ENCODE measurements around the gene DNAI1.

Gene DNAI1

GRCh38 chr9:34559624-34560455 is 101.2 kb downstream of the DNAI1 start:
- H3K36me3 Mint-ChIP-seq = no peaks in the 10 kb centered on the region
- H3K27ac Mint-ChIP-seq = no peak overlapping the region
- no peaks in the 10 kb centered on the region for H3K4me1 Mint-ChIP-seq
- H3K27me3 Mint-ChIP-seq = peaks cover 66% of the 10 kb centered on the region
- H3K9me3 Mint-ChIP-seq = no peaks in the 10 kb centered on the region
- H3K4me3 Mint-ChIP-seq = no peak overlapping the region
- DNase-seq = no peak
- CTCF ChIA-PET = interaction anchor here (1.3 kb wide), 1 partner anchor 45 kb away, joined by 3 read pairs; no protein-coding TSS in a partner anchor

- CTCF ChIA-PET = interaction anchor here (1.0 to 2.2 kb wide), 3 partner anchors 13 to 44 kb away, joined by 3 to 7 read pairs (median 3); no protein-coding TSS in a partner anchor
- H3K27ac Mint-ChIP-seq = no peak overlapping the region
- no peaks in the 10 kb centered on the region for H3K9me3 Mint-ChIP-seq
Measured at GRCh38 chr9:34560599-34561214, 102.1 kb downstream of the DNAI1 start.

GRCh38 chr9:34562135-34562745 is 103.6 kb downstream of the DNAI1 start:
- H3K36me3 Mint-ChIP-seq = no peaks in the 10 kb centered on the region
- CTCF ChIA-PET = interaction anchor here (1.5 to 2.5 kb wide), 5 partner anchors 17 to 41 kb away, joined by 3 to 9 read pairs (median 7); no protein-coding TSS in a partner anchor
- no peaks in the 10 kb centered on the region for H3K4me1 Mint-ChIP-seq
- H3K27me3 Mint-ChIP-seq = peaks cover 73% of the 10 kb centered on the region
- no peak overlapping the region for H3K4me3 Mint-ChIP-seq
- H3K27ac Mint-ChIP-seq = no peak overlapping the region
- DNase-seq = peak; percentile 44
- H3K9me3 Mint-ChIP-seq = no peaks in the 10 kb centered on the region

More at GRCh38 chr9:34560599-34561214, 102.1 kb downstream of the DNAI1 start:
- peaks cover 68% of the 10 kb centered on the region for H3K27me3 Mint-ChIP-seq
- H3K4me3 Mint-ChIP-seq = no peak overlapping the region
- no peak for DNase-seq
- no peaks in the 10 kb centered on the region for H3K4me1 Mint-ChIP-seq
- no peaks in the 10 kb centered on the region for H3K36me3 Mint-ChIP-seq

GRCh38 chr9:34563262-34563661 is 104.7 kb downstream of the DNAI1 start:
- CTCF ChIA-PET = interaction anchor here (0.9 to 2.5 kb wide), 5 partner anchors 16 to 53 kb away, joined by 3 to 9 read pairs (median 7); no protein-coding TSS in a partner anchor
- H3K4me3 Mint-ChIP-seq = no peak overlapping the region
- H3K27ac Mint-ChIP-seq = no peak overlapping the region
- H3K27me3 Mint-ChIP-seq = peaks cover 67% of the 10 kb centered on the region
- H3K9me3 Mint-ChIP-seq = no peaks in the 10 kb centered on the region
- H3K36me3 Mint-ChIP-seq = no peaks in the 10 kb centered on the region
- H3K4me1 Mint-ChIP-seq = no peaks in the 10 kb centered on the region
- no peak for DNase-seq

- Mint-ChIP-seq H3K36me3 (no peaks in the 10 kb centered on the region), H3K27ac (no peak overlapping the region), H3K9me3 (no peaks in the 10 kb centered on the region), H3K27me3 (peaks cover 63% of the 10 kb centered on the region), H3K4me3 (no peak overlapping the region), H3K4me1 (no peaks in the 10 kb centered on the region)
- CTCF ChIA-PET = no interaction called here
- no peak for DNase-seq
Measured at GRCh38 chr9:34564617-34565016, 106.0 kb downstream of the DNAI1 start.

- CTCF ChIA-PET = no interaction called here
- Mint-ChIP-seq H3K4me1 (no peaks in the 10 kb centered on the region), H3K36me3 (no peaks in the 10 kb centered on the region), H3K27ac (no peak overlapping the region), H3K27me3 (peaks cover 59% of the 10 kb centered on the region), H3K4me3 (no peak overlapping the region), H3K9me3 (no peaks in the 10 kb centered on the region)
- no peak for DNase-seq
Measured at GRCh38 chr9:34565856-34566255, 107.3 kb downstream of the DNAI1 start.

GRCh38 chr9:34566322-34566721 is 107.7 kb downstream of the DNAI1 start:
- Mint-ChIP-seq H3K27ac (no peak overlapping the region), H3K4me3 (no peak overlapping the region), H3K36me3 (no peaks in the 10 kb centered on the region), H3K4me1 (no peaks in the 10 kb centered on the region), H3K27me3 (peaks cover 55% of the 10 kb centered on the region), H3K9me3 (no peaks in the 10 kb centered on the region)
- no peak for DNase-seq
- CTCF ChIA-PET = no interaction called here

- H3K4me1 Mint-ChIP-seq = no peaks in the 10 kb centered on the region
- no peak overlapping the region for H3K4me3 Mint-ChIP-seq
- no peaks in the 10 kb centered on the region for H3K36me3 Mint-ChIP-seq
- no peak overlapping the region for H3K27ac Mint-ChIP-seq
- CTCF ChIA-PET = interaction anchor here (0.6 kb wide), 1 partner anchor 714 kb away, joined by 3 read pairs; no protein-coding TSS in a partner anchor
- H3K27me3 Mint-ChIP-seq = peaks cover 53% of the 10 kb centered on the region
- no peaks in the 10 kb centered on the region for H3K9me3 Mint-ChIP-seq
- DNase-seq = no peak
Measured at GRCh38 chr9:34566972-34567371, 108.4 kb downstream of the DNAI1 start.

GRCh38 chr9:34568133-34568532 is 109.5 kb downstream of the DNAI1 start:
- DNase-seq = no peak
- CTCF ChIA-PET = no interaction called here
- no peaks in the 10 kb centered on the region for H3K9me3 Mint-ChIP-seq
- H3K27me3 Mint-ChIP-seq = peaks cover 47% of the 10 kb centered on the region
- no peak overlapping the region for H3K27ac Mint-ChIP-seq
- H3K4me1 Mint-ChIP-seq = no peaks in the 10 kb centered on the region
- H3K36me3 Mint-ChIP-seq = no peaks in the 10 kb centered on the region
- H3K4me3 Mint-ChIP-seq = no peak overlapping the region

- Mint-ChIP-seq H3K4me1 (no peaks in the 10 kb centered on the region), H3K9me3 (no peaks in the 10 kb centered on the region), H3K27me3 (peaks cover 48% of the 10 kb centered on the region), H3K4me3 (no peak overlapping the region), H3K36me3 (no peaks in the 10 kb centered on the region), H3K27ac (no peak overlapping the region)
- CTCF ChIA-PET = no interaction called here
- DNase-seq = no peak
Measured at GRCh38 chr9:34568774-34569173, 110.2 kb downstream of the DNAI1 start.

- CTCF ChIA-PET = no interaction called here
- H3K4me1 Mint-ChIP-seq = no peaks in the 10 kb centered on the region
- H3K4me3 Mint-ChIP-seq = no peak overlapping the region
- no peaks in the 10 kb centered on the region for H3K36me3 Mint-ChIP-seq
- H3K27me3 Mint-ChIP-seq = peaks cover 51% of the 10 kb centered on the region
- no peak for DNase-seq
- H3K27ac Mint-ChIP-seq = no peak overlapping the region
- no peaks in the 10 kb centered on the region for H3K9me3 Mint-ChIP-seq
Measured at GRCh38 chr9:34570376-34570775, 111.8 kb downstream of the DNAI1 start.
